Left renal cortex interstitium (tissue), 4 donors: ENCODE measurements around the gene CXCL6. TPM values are rescaled to one million over a fixed set of nuclear protein-coding genes. Genes with fewer than 3 reads are reported as not detected.

Experiments
- DNase-seq, 4 donors: peaks; one replicate each; pipeline ENCODE4 v3.0.0-alpha.2; 2013; ENCODE audit warnings: low read depth in 4 of 4, low spot score in 2 of 4, missing footprints in 1 of 4
- polyA plus RNA-seq, 4 donors: library from polyadenylated mRNA; unstranded; fragments of 120-200 nt; gene quantifications; one replicate each; pipeline ENCODE4 v1.2.1, GENCODE V29; 2013; ENCODE audit not compliant: insufficient read length in 4 of 4

Gene CXCL6
- polyA plus RNA-seq, 4 donors = 0.14 to 0.29 (median 0.22) TPM; not detected in 1

- no peak for DNase-seq
Observed at GRCh38 chr4:73865431-73866096, 29.1 kb downstream of the CXCL6 start.

- DNase-seq = no peak
Observed at GRCh38 chr4:73866246-73866645, 29.8 kb downstream of the CXCL6 start.

- DNase-seq = no peak
Observed at GRCh38 chr4:73867783-73868182, 31.3 kb downstream of the CXCL6 start.

- no peak for DNase-seq
Observed at GRCh38 chr4:73868206-73869129, 32.0 kb downstream of the CXCL6 start.

GRCh38 chr4:73869130-73870055, 32.9 kb downstream of the CXCL6 start, which contains the start of gene CXCL1:
Gene CXCL1 (plus strand): TSS chr4:73869393. CDS start chr4:73869471, 78 bp downstream.
- DNase-seq = no peak

GRCh38 chr4:73870260-73870659, 33.8 kb downstream of the CXCL6 start:
- no peak for DNase-seq

- no peak for DNase-seq
Observed at GRCh38 chr4:73870768-73871167, 34.3 kb downstream of the CXCL6 start.

GRCh38 chr4:73871511-73872310, 35.2 kb downstream of the CXCL6 start:
- DNase-seq = no peak

- DNase-seq = no peak
Observed at GRCh38 chr4:73872316-73873108, 36.0 kb downstream of the CXCL6 start.

- no peak for DNase-seq
Observed at GRCh38 chr4:73874386-73874785, 37.9 kb downstream of the CXCL6 start.

GRCh38 chr4:73875401-73875800, 38.9 kb downstream of the CXCL6 start:
- no peak for DNase-seq

- DNase-seq = no peak
Observed at GRCh38 chr4:73883306-73883705, 46.8 kb downstream of the CXCL6 start.

GRCh38 chr4:73885574-73886267, 49.2 kb downstream of the CXCL6 start:
- DNase-seq = no peak

Other genes starting within 250 kb of the CXCL6 start
- 1 to 10 TPM; 5.2 to 7.8 (median 6.1) TPM for gene RASSF6, start 216.2 kb upstream of the CXCL6 start, polyA plus RNA-seq
- 1 to 10 TPM in 1 of 4 donors, under 1 TPM in 3; 0.14 to 2.1 (median 0.34) TPM for gene CXCL8, start 96.1 kb upstream of the CXCL6 start, polyA plus RNA-seq
- gene PF4V1, start 16.6 kb downstream of the CXCL6 start, polyA plus RNA-seq = under 1 TPM; 0.35 to 0.83 (median 0.54) TPM
- under 1 TPM; 0.25 to 0.65 (median 0.36) TPM for gene CXCL1, start 32.7 kb downstream of the CXCL6 start, polyA plus RNA-seq
- 1 to 10 TPM; 4.5 to 8.9 (median 7.7) TPM for gene PF4, start 145.3 kb downstream of the CXCL6 start, polyA plus RNA-seq
- 10 to 100 TPM; 12.0 to 30.1 (median 22.3) TPM for gene PPBP, start 151.5 kb downstream of the CXCL6 start, polyA plus RNA-seq
- under 1 TPM; 0.08 to 0.18 (median 0.13) TPM for gene CXCL5, start 162.0 kb downstream of the CXCL6 start, polyA plus RNA-seq
- under 1 TPM in 3 of 4 donors, not detected in 1; 0.17 to 0.28 (median 0.22) TPM for gene CXCL3, start 202.0 kb downstream of the CXCL6 start, polyA plus RNA-seq